Astrocyte of the spinal cord (primary cell): Measurements from ENCODE around the gene CLASP1.

Source experiments
- DNase-seq: peaks from one replicate; pipeline ENCODE4 v3.0.0; 2011; ENCODE audit warnings: low read depth, low spot score
- H3K4me3 ChIP-seq: 2 replicates; pipeline ENCODE4 v1.5.1; 2011; ENCODE audit warnings: low read depth, mild to moderate bottlenecking, low read length, moderate library complexity
- in situ Hi-C: cut with HindIII; loops from 2 replicates; pipeline ENCODE4 v1.10.0; 2017; ENCODE audit warnings: low sequenced_read_pairs
- TF ChIP-seq, protein P1 (sequence below): IDR thresholded peaks from 2 replicates; pipeline ENCODE4 v1.5.1; 2012; ENCODE audit warnings: low read depth, mild to moderate bottlenecking, low read length, inconsistent platforms

CLASP1 gene

DNA sequence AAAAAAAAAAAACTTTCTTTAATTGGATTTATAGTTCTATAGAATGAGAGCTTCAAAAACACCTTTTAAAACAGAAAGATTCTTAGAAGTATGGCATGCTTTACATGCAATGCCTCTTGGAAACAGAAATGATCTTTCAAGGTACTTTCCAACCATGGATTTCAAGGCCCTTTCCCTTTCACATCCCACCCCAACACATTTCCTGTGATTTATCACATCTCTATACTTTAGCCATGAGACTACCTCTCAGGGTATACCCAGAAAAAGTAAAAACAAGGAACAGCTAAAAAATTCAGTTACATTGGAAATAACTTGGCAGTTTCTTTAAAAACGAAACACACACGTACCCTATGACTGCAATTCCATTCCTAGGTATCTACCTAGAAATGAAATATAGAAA lies 103.3 kb downstream of the CLASP1 start:
- H3K4me3 ChIP-seq = no peak overlapping the region
- TF ChIP-seq, protein P1, sequence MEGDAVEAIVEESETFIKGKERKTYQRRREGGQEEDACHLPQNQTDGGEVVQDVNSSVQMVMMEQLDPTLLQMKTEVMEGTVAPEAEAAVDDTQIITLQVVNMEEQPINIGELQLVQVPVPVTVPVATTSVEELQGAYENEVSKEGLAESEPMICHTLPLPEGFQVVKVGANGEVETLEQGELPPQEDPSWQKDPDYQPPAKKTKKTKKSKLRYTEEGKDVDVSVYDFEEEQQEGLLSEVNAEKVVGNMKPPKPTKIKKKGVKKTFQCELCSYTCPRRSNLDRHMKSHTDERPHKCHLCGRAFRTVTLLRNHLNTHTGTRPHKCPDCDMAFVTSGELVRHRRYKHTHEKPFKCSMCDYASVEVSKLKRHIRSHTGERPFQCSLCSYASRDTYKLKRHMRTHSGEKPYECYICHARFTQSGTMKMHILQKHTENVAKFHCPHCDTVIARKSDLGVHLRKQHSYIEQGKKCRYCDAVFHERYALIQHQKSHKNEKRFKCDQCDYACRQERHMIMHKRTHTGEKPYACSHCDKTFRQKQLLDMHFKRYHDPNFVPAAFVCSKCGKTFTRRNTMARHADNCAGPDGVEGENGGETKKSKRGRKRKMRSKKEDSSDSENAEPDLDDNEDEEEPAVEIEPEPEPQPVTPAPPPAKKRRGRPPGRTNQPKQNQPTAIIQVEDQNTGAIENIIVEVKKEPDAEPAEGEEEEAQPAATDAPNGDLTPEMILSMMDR = no peak
- in situ Hi-C loops = no loop called here
- no peak for DNase-seq

DNA sequence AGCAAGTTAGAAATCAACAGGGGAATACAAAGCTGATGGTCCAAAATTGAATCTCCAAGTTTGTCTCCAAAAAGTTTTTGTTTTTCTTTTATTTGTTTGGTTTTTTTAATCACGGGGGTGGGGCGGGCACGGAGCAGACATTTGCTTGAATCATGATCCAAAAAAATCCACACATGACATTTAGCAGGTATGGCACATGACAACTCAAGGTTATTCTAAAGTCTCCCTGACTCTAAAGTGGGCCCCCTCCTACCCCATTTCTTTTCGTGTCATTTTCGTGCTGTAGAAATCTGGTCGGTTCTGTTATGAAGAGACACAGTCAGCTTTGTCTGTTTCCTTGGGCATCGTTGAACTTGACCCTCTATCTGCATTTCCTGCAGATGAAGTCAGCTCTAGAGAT lies 104.0 kb downstream of the CLASP1 start:
- TF ChIP-seq, protein P1 = no peak
- no peak for DNase-seq
- in situ Hi-C loops = no loop called here
- no peak overlapping the region for H3K4me3 ChIP-seq

DNA sequence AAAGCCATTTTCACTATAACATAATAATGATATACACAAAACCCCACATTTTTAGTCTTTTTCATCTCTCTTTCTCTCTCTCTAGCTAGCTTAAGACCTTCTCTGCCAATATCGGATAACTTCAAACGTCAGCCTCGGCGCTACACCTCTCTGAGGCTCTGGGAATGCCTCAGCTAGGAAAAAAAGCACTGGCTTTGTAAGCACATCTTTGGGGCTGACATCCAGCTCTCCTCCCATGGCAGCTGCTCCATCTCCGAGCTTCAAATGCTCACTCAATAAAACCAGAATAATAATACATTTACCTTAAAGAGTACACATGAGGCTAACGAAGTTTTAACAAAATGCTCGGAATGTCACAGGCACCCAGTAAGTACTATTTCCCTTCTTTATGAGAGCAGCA lies 107.8 kb downstream of the CLASP1 start:
- in situ Hi-C loops = no loop called here
- TF ChIP-seq, protein P1 = no peak
- no peak for DNase-seq
- H3K4me3 ChIP-seq = no peak overlapping the region

DNA sequence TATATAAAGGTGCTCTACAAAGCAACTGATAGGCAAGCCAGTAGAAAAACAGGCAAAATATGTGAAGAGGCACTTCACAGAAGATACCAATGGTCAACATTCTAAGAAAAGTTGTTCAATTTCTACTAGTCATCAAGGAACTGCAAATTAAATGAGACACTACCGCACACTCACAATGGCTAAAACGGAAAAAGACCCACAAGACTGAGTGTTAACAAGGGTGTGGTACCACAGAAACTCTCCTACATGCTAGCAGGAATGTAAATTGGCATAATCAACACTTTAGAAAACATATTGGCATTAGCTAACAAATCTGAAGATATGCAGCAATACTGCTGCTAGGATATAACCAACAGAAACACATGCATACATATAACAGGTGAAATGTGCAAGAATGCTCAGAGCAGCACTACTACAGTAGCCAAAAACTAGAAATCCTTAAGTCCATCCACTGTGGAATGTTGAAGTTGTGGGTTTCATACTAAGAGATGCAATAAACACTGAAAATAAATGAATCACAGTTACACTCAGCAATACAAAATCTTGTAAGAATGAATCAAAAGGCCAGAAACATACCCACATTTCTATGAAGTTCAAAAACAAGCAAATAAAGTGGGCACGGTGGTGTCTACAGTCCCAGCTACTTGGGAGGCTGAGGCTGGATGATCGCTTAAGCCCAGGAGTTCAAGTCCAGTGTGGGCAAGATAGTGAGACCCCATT lies 109.4 kb downstream of the CLASP1 start:
- TF ChIP-seq, protein P1 = no peak
- no peak for DNase-seq
- in situ Hi-C loops = no loop called here
- H3K4me3 ChIP-seq = no peak overlapping the region

DNA sequence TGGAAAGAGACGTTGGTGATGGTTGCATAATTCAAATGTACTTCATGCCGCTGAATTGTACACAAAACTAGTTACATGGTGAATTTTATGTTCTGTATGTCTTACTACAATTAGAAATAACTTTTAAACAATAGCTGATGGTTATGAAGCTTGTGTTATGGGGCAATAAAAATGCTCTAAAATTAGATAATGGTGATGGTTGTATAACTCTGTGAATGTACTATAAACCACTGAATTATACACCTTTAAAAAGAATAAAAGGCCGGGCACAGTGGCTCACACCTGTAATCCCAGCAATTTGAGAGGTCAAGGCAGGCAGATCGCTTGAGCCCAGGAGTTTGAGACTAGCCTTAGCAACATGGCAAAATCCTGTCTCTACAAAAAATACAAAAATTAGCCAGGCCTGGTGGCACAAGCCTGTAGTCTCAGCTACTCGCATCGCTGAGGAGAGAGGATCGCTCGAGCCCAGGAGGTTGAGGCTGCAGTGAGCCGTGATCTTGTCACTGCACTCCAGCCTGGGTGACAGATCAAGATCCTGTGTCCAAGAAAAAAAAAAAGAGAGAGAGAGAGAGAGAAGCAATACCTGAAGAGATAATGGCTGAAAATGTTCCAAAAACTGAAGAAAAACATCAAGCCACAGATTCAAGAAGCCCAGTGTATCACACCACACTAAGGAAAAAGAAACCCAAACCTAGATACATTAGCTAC lies 112.3 kb downstream of the CLASP1 start:
- in situ Hi-C loops = no loop called here
- no peak for DNase-seq
- no peak overlapping the region for H3K4me3 ChIP-seq
- TF ChIP-seq, protein P1 = no peak

DNA sequence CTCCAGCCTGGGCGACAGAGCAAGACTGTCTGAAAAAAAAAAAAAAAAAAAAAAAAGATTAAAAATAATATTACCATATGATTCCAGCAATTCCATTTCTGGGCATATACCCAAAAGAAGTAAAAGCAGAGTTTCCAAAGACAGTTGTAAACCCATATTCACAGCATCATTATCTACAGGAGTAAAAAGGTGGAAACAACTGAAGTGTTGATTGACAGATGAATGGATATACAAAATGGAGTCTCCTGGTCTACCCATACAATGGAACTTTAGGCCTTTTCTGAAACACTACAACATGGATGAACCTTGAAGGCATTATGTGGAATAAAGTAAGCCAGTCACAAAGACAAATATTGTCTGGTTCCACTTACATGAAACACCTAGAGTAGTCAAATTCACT lies 112.9 kb downstream of the CLASP1 start:
- no peak overlapping the region for H3K4me3 ChIP-seq
- in situ Hi-C loops = no loop called here
- no peak for DNase-seq
- TF ChIP-seq, protein P1 = no peak
